ENCODE measurements around the gene TET3. TPM values are rescaled to one million over a fixed set of nuclear protein-coding genes. Genes with fewer than 3 reads are reported as not detected.
A peak's percentile ranks its signal among the peaks of the same experiment; 100 is the strongest.

Gene TET3
- total and polyA plus RNA-seq, 2 donors (not counting 1 experiment from before 2014, with no cell fraction given): 2.1 to 3.1 TPM

DNA sequence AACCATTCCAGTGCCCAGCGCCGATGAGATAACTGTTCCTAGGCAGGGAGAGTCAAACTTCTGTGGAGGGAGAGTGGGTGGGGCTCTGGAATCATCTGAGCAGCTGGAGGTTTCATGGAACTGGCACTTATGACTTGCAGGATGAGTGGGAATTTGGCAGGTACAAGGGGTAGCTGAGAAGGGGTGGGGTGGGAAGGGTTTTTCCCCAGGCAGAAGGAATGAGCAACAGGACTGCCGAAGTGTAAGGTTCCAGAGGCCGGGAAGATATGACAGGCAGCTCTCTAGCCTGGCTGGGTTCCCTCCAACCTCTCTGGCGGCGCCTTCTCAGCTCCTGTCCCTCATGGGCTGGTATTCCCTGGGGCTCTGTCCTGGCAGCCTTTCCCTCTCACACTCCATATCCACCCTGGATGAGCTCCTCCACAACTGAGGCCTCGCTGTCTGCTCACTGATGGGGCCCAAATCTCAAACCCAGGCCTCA lies 2.5 kb upstream of the TET3 start:
- H3K36me3 ChIP-seq (ENCODE audit: control insufficient read depth, insufficient read depth, low read length): no peaks in the 10 kb centered on the region
- peak overlapping the region in 1 of 4 experiments; percentile 58 for H3K4me3 ChIP-seq (replicated peaks in 1 of 4; ENCODE audit: control extremely low read depth in 1 of 4, insufficient read depth in 1 of 4, low read depth in 3 of 4, low read length in 4 of 4)
- H3K79me2 ChIP-seq (ENCODE audit: control insufficient read depth, insufficient read depth, low read length): peaks cover 3% of the 10 kb centered on the region
- no peak overlapping the region for H3K9ac ChIP-seq (ENCODE audit: insufficient read depth, low read length)
- no peak overlapping the region for H2AFZ ChIP-seq (ENCODE audit: low read length)
- TF ChIP-seq EZH2 (IDR thresholded peaks at IDR 0.05; ENCODE audit: low read length, missing control alignments): no peak
- TF ChIP-seq, protein P1, sequence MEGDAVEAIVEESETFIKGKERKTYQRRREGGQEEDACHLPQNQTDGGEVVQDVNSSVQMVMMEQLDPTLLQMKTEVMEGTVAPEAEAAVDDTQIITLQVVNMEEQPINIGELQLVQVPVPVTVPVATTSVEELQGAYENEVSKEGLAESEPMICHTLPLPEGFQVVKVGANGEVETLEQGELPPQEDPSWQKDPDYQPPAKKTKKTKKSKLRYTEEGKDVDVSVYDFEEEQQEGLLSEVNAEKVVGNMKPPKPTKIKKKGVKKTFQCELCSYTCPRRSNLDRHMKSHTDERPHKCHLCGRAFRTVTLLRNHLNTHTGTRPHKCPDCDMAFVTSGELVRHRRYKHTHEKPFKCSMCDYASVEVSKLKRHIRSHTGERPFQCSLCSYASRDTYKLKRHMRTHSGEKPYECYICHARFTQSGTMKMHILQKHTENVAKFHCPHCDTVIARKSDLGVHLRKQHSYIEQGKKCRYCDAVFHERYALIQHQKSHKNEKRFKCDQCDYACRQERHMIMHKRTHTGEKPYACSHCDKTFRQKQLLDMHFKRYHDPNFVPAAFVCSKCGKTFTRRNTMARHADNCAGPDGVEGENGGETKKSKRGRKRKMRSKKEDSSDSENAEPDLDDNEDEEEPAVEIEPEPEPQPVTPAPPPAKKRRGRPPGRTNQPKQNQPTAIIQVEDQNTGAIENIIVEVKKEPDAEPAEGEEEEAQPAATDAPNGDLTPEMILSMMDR (conservative IDR thresholded peaks at IDR 0.05 in 1 of 2, IDR thresholded peaks at IDR 0.05 in 1 of 2; ENCODE audit: low read depth in 1 of 2, low read length in 2 of 2): no peak
- no peaks in the 10 kb centered on the region for H3K27me3 ChIP-seq (ENCODE audit: control insufficient read depth, insufficient read depth, low read length)
- H3K4me2 ChIP-seq (ENCODE audit: extremely low read depth, insufficient read depth, low read length): no peak overlapping the region
- H3K9me3 ChIP-seq (ENCODE audit: control insufficient read depth, insufficient read depth, low read depth, low read length): no peaks in the 10 kb centered on the region
- no peak overlapping the region for H3K27ac ChIP-seq (ENCODE audit: insufficient read depth, low read length)
- H4K20me1 ChIP-seq (ENCODE audit: control insufficient read depth, extremely low read depth, insufficient read depth, low read length): no peaks in the 10 kb centered on the region
- peak; percentile 44 to 63 for DNase-seq (ENCODE audit: low read depth in 2 of 2)
- peaks cover 14% of the 10 kb centered on the region for H3K4me1 ChIP-seq (ENCODE audit: control insufficient read depth, extremely low read depth, insufficient read depth, low read length)

DNA sequence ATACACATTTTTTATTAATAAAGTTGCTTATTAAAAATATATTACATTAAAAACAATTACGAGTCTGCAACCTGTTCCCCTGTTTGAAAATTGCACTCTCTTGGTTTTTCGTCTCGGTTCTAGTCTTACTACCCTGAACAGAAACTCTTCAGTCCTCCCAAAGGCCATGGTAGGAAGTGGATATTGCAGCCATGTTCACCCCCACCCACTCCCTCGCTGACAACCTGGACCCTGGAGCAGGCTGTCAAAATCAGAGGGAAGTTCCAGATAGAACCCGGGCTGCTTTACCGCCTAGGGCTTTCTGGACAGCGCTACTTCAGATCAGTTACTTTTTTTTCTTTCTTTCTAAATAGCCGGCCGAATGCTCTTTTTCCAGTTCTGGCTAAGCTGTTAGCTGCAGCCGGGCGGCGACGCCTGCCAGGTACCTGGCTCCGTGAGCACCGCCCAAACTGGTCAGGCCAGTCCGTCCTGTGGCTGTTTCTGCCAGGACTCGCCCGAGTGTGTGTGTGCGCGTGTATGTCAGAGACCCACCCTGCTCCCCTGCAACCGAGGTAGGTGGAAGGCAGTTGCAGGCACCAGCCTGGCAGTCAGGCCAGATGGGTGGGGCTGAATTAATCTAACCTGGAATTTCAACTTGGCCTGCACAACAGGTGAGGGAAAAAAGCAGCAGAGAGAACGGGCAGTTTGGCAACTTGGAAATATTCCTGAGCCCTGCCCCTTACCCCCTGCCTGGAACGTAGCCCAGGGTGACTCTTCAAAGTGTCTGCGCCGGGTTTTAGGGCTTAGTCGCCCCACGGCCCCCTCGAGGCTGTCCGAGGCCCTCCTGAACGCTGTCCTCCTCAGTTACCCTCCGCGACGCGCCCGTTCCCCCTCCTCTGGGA lies 1.1 kb upstream of the TET3 start:
- Histone ChIP-seq H2AFZ (ENCODE audit: low read length) (no peak overlapping the region), H3K27me3 (ENCODE audit: control insufficient read depth, insufficient read depth, low read length) (no peaks in the 10 kb centered on the region), H3K4me1 (ENCODE audit: control insufficient read depth, extremely low read depth, insufficient read depth, low read length) (peaks cover 16% of the 10 kb centered on the region), H4K20me1 (ENCODE audit: control insufficient read depth, extremely low read depth, insufficient read depth, low read length) (no peaks in the 10 kb centered on the region), H3K9ac (ENCODE audit: insufficient read depth, low read length) (peak overlapping the region; percentile 20), H3K27ac (ENCODE audit: insufficient read depth, low read length) (no peak overlapping the region), H3K4me2 (ENCODE audit: extremely low read depth, insufficient read depth, low read length) (peak overlapping the region; percentile 76), H3K4me3 (replicated peaks in 1 of 4; ENCODE audit: control extremely low read depth in 1 of 4, insufficient read depth in 1 of 4, low read depth in 3 of 4, low read length in 4 of 4) (peak overlapping the region; percentile 1 to 55 (median 19)), H3K79me2 (ENCODE audit: control insufficient read depth, insufficient read depth, low read length) (peaks cover 6% of the 10 kb centered on the region), H3K36me3 (ENCODE audit: control insufficient read depth, insufficient read depth, low read length) (no peaks in the 10 kb centered on the region), H3K9me3 (ENCODE audit: control insufficient read depth, insufficient read depth, low read depth, low read length) (no peaks in the 10 kb centered on the region)
- TF ChIP-seq, protein P1 (conservative IDR thresholded peaks at IDR 0.05 in 1 of 2, IDR thresholded peaks at IDR 0.05 in 1 of 2; ENCODE audit: low read depth in 1 of 2, low read length in 2 of 2): no peak
- no peak for TF ChIP-seq EZH2 (IDR thresholded peaks at IDR 0.05; ENCODE audit: low read length, missing control alignments)
- DNase-seq (ENCODE audit: low read depth in 2 of 2): no peak

- H3K9ac ChIP-seq (ENCODE audit: insufficient read depth, low read length): no peak overlapping the region
- TF ChIP-seq, protein P1 (conservative IDR thresholded peaks at IDR 0.05 in 1 of 2, IDR thresholded peaks at IDR 0.05 in 1 of 2; ENCODE audit: low read depth in 1 of 2, low read length in 2 of 2): no peak
- no peak for TF ChIP-seq EZH2 (IDR thresholded peaks at IDR 0.05; ENCODE audit: low read length, missing control alignments)
- peak overlapping the region in 1 of 4 experiments; percentile 55 for H3K4me3 ChIP-seq (replicated peaks in 1 of 4; ENCODE audit: control extremely low read depth in 1 of 4, insufficient read depth in 1 of 4, low read depth in 3 of 4, low read length in 4 of 4)
- H3K4me1 ChIP-seq (ENCODE audit: control insufficient read depth, extremely low read depth, insufficient read depth, low read length): peaks cover 12% of the 10 kb centered on the region
- no peaks in the 10 kb centered on the region for H3K9me3 ChIP-seq (ENCODE audit: control insufficient read depth, insufficient read depth, low read depth, low read length)
- no peak overlapping the region for H3K4me2 ChIP-seq (ENCODE audit: extremely low read depth, insufficient read depth, low read length)
- peaks cover 6% of the 10 kb centered on the region for H3K79me2 ChIP-seq (ENCODE audit: control insufficient read depth, insufficient read depth, low read length)
- H2AFZ ChIP-seq (ENCODE audit: low read length): no peak overlapping the region
- H3K27me3 ChIP-seq (ENCODE audit: control insufficient read depth, insufficient read depth, low read length): no peaks in the 10 kb centered on the region
- H3K27ac ChIP-seq (ENCODE audit: insufficient read depth, low read length): no peak overlapping the region
- no peaks in the 10 kb centered on the region for H4K20me1 ChIP-seq (ENCODE audit: control insufficient read depth, extremely low read depth, insufficient read depth, low read length)
- H3K36me3 ChIP-seq (ENCODE audit: control insufficient read depth, insufficient read depth, low read length): no peaks in the 10 kb centered on the region
- no peak for DNase-seq (ENCODE audit: low read depth in 2 of 2)
These were observed 205 bp downstream of the TET3 start for GRCh38 chr2:73984922-73985307.
